IPS-11a (cell line): ENCODE data around the gene SUSD4.

Source experiments
- H3K4me3 ChIP-seq: one replicate; pipeline ENCODE4 v1.5.1; 2013; ENCODE audit warnings: low read depth, low read length, control low read depth

SUSD4 gene

DNA sequence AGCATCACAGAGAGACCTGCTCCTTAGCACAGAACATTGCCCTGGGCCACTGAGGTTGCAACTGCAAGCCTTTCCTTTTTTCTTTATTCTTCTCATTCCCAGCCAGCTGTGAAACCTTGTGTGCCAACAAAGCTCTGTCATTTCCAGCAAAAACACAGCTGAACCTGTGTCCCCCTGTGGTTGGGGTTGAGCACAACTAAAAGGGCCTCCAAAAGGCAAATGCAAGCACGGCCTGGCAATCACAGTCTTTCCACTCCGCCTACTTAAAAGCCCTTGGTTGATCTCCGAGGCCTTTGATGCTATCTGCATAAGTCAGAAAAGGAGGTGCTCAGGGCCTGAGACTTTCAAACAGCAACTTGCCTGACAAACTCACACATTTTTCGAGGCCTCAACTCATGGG is 32.7 kb downstream of the SUSD4 start:
- H3K4me3 ChIP-seq = no peak overlapping the region

DNA sequence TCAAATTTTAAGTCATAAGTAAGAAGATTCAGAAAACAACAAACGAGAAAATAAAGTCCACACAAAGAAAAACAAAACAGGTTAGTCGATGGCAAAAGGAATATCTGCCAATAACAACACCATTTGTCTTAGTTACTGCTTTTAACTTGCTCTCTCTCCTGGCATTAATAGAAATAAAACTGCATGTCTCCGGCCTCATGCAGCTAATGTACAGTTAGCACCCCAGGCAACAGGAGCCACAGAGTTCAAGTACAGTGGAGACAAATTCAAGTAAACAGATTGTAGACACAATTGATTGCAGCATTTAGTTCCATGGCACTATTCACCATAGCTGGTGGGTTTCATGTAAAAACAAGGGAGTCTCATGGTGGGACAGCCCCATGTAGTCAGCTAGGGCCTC is 33.5 kb downstream of the SUSD4 start:
- H3K4me3 ChIP-seq = no peak overlapping the region

DNA sequence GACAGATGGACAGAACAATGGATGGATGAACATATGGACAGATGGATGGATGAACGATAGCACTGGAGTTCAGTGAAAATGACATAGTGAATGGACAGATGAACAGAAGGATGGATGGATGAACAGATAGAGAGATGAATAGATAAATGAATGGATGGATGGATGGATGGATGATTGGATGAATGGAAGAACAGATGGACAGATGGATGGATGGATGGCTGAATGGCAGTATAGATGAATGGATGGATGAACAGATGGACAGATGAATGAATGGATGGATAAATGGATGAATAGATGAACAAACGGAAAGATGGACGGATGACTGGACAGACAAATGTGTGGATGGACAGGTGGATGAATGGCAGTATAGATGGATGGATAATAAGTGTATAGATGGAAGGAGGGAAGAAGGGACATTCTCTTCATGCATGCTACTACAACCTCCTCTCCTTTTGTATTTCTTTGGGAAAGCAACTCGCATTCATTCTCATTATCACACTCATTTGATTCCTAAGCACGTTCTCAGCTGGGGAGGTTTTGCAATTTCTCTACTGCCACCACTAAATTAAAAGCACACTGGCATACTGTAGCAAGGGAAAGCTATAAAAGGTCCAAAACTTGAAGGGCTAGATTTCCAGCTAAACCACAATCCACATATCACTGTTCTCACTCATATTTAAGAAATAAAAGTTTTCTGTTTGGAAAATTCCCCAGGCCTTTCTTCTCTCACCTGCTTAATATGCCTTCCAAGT is 34.1 kb downstream of the SUSD4 start:
- no peak overlapping the region for H3K4me3 ChIP-seq

DNA sequence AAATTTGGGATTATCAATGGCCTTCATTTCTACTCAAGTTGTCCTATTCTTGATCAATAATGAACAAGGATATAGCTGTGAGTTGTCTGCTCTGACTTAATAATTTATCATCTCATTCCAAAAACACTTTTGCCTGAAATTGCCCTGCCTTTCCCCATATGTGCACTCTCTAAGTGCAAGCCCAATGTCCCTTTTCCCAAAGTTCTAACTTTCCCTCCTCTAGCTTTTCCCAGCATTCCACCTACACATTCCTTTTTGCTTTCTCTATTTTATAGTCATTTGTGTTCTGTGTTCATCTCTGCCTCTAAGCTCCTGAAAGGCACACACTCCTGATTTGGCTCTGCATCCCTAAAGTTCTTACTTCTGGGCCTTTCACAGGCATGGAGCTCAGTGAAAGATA is 34.7 kb downstream of the SUSD4 start:
- H3K4me3 ChIP-seq = no peak overlapping the region

DNA sequence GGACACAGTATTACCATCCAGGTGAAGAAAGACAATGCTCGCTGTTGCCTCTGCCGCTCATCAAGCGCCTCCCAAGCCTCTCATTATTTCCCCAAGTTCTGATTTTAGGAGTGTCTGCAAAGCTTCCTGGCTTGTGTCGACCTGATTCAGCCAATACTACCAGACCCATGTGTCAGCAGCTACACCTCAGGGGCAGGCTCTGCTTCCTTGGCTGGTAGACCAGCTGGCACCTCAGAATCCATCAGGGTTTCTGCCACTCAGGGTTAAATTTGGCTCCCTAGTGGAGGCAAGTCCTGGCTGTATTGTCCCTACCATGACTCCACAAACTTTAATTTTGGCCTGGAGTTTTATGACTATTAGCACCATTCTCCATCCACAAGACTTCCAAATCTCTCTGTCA is 35.4 kb downstream of the SUSD4 start:
- H3K4me3 ChIP-seq = no peak overlapping the region

DNA sequence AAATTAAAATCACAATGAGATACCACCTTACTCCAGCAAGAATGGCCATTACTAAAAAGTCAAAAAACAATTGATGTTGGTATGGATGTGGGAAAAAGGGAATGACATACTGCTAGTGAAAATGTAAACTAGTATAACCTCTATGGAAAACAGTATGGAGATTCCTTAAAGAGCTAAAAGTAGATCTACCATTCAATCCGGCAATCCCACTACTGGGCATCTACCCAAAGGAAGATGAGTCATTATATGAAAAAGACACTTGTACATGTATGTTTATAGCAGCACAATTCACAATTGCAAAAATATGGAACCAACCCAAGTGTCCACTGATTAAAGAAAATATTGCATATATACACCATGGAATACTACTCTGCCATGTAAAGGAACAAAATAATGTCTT is 37.2 kb downstream of the SUSD4 start:
- H3K4me3 ChIP-seq = no peak overlapping the region

DNA sequence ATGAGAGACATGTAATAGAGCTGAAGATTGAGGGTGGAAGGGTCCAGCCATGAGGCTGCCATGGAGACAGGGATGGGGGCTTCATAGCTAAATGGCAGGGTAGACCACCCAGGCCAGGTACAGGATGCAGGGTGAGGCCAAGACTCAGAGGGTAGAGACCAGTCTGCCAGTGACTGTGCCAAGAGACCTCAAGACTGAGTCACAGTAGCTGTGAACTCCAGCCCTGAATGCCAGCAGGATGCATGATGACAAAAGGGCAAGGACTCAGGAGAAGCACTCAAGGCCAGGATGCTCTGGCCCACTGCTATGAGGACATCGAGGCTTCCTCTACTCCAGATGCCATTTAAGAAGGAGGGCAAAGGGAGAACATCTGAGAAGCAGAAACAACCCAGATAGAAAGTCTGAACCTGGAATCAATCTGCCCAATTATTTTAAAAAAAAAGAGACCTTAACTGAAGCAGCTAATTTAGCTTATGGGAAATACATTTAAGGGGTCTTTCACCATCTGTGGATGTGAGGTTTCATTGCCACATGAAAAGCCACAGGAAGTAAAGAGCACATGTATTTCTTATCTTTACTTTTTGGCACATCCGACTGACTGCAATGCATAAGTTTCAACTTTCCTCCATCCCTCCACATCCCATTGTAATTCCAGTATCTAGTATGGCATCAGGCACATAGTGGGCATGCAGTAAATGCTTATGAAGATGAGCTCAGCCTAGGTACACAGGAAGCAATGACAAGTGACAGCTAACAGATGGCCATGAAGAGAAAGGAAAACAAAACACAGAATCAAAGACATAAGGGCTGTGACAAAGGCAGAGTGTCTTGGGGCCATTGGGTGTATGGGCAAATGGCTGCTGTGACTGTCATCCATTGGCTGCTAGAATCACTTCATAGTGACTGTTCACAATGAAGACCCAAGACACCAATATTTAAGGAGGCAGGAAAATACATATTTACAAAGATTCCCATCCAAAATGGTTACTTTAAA is 40.2 kb downstream of the SUSD4 start:
- H3K4me3 ChIP-seq = no peak overlapping the region

DNA sequence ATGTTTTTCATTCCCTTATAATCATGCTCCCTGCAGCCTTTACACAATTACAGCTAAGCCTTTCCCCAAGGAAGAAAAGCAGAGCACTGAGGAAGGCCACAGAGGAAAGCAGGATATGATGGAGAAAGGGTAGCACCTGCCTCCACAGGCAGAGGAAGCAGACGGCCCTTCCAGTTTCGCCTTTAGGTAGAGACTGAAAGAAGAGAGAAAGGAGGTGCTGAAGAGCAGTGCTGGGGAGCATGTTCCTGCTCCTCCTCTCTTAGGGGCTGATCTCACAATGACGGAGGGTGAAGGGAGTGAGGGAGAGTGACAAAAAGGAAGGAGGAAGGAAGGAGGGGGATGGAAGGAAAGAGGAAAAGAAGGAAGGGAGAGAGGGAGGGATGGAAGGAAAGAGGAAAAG is 41.1 kb downstream of the SUSD4 start:
- no peak overlapping the region for H3K4me3 ChIP-seq

DNA sequence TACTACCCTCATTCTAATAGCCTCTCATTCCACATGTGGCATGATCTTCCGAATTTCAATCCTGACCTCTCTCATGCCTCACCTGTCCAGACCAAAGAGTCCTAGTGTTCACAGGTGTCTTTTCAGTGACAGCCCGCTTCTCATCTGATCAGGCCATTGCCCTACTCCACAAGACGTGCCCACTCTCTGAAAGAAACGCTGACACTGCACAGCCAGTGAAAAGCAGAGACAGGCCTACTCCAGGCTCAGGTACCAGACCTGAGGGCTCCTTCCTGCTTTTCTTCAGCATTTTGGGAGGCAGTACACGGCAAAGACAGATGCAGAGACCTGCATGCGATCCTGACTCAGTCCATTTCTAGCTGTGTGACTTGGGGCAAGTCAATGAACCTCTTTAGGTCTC is 43.0 kb downstream of the SUSD4 start:
- H3K4me3 ChIP-seq = no peak overlapping the region

DNA sequence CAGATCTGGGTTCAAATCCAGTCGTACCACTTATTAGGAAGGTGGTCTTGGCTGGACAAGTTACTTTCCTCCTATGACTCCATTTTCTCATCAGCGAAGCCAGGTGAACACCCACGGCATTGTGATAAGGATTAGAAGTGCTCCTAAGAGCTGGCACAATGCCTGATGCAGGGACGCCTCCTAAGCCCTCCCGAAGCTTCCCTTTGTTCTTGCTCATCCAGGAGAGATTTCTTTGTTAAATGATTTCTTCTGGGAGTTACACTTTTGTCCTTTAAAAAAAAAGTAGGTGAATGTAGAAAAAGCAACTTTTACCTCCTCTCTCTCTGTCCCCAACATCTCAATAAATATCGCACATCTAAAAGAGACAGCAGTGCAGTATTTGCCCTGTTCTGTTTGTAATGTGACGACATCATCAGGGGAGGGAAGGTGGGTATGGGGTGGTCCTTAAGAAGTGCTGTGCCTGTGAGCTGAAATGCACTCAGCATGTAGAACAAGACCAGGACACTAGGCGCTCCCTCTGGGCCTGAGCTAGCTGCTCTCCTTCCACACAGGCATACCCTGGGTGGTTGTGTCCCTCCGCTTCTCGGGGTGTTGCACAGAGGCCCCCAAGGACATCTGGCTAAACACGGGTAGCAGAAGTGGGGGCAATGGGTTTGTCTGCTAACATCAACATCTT is 43.9 kb downstream of the SUSD4 start:
- H3K4me3 ChIP-seq = no peak overlapping the region

DNA sequence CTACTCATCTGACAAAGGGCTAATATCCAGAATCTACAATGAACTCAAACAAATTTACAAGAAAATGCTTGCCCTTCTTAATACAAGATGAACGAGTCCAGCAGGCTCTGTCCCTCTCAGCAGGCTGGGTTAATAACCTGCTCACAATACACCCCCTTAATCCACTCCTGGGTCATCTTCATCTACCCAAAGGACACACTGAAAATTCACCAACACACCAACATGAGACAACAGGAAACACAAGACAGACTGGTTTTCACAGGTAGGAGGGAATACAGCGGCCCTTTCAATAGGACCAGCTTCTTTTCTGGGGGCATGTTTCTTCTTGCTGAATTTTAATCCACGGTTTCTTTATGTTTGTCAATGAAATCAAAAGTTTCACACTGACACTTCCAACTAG is 44.6 kb downstream of the SUSD4 start:
- no peak overlapping the region for H3K4me3 ChIP-seq

DNA sequence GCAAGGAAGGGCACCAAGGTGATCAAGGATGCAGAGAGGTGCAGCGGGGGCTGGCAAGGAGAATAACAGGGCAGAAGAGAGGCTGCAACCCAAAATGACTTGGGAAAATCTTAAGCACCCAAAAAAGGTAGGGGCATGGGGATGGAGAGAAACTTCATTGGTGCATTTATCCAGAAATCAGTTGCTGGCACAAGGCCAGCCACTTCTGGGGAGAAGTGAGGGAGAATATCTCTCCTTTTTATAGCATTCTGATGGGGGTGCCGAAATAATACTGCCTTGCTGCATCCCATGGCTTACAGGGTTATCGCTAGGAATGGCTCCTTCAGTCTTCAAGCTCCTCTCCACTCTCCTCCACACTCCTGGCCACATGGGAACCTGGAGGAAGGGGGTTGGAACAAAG is 47.9 kb downstream of the SUSD4 start:
- H3K4me3 ChIP-seq = no peak overlapping the region

DNA sequence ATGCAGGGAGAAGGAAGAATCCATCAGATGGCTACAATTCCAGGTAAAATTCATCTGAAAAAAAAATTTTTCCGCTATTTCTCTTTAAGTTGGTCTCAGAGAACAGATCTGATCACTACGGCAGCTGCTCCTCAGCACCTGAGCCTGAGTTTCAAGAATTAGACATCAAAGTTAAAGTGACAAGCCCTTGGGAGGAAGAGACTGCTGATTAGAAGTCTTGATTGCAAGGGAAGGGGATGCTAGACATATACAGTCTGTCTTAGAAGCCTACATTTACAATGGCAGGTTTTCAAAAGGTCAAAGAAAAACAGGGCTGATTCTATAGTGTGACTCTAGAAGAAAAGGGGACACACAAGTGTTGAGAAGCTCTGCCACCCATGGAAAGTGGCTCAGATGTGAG is 48.3 kb downstream of the SUSD4 start:
- no peak overlapping the region for H3K4me3 ChIP-seq

DNA sequence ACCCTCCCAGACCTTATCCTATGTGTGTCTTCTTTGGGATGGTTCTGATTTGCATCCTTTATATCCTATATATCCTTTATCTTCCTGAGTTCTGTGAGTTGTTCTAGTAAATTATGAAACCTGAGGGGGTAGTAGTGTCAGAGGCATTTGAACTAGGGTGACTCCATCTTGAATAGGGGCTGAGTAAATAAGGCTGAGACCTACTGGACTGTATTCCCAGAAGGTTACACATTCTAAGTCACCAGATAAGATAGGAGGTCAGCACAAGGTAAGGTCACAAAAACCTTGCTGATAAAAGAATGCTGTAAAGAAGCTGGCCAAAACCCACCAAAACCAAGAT is 50.6 kb downstream of the SUSD4 start:
- no peak overlapping the region for H3K4me3 ChIP-seq

DNA sequence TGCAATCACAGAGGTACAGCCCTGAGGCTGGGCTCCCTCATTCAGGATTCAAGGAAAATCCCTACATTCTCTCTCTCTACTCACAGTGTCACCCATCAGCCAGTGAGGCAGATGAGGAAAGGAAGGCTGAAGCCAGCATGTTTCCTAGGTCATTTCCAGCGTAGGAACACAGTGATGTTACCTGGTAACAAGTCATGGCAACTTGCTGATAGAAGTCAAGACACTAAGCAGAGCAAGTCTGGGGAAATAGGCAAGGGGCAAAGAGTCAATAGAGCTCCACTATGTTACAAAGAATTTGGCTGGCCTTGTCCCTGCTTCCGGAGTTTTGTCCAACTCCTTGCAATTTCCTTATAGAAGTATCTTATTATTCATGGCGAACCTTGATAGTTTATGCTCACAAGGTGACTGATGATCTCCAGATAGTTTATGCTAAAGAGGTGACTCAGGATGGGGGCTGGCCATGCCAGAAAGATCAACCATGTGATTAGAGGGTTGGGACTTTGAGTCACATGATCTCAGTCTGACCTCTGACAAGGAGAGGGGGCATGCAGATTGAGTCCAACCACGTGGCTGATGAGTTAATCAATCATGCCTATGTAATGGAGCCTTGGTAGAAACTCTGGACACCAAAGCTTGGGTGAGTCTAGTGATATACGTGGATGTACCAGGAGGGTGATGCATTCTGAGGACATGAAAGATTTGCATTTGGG is 51.1 kb downstream of the SUSD4 start:
- no peak overlapping the region for H3K4me3 ChIP-seq

DNA sequence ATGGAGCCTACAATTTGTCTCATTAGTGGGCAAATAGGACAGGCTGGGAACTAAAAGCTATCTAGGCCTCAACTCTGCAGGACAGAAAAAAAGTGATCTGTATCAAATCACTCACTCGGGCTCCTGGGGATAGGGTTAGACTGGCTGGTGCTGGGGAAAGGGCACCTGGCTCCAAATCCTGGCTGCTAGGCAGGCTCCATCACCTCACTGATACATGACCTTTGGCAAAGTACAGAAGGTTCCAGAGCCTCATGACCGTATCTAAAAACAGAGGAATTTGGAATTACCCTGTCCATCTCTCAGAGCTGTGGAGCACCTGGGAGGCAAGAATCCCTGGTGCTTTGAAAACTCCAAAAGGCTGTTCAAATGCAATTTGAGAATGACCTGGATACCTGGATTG is 51.7 kb downstream of the SUSD4 start:
- no peak overlapping the region for H3K4me3 ChIP-seq

DNA sequence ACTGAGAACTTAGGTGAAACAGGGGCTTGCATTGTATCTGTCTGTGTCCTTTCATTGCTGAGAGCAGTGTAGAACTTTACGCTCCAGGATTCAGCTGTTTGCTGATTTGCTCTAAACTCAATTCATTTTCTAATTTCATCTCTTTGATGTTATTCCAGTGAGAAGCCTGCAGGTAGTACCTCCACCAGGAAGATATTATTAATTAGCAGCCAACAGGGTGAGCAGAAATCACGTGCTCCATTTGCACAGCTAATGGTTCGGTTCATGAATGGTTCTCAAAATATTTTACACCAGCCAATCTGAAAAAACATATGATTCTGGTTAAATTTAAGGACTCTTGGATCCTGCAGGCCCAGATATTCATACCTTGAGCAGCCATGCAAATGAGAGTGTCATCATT is 52.1 kb downstream of the SUSD4 start:
- H3K4me3 ChIP-seq = no peak overlapping the region

DNA sequence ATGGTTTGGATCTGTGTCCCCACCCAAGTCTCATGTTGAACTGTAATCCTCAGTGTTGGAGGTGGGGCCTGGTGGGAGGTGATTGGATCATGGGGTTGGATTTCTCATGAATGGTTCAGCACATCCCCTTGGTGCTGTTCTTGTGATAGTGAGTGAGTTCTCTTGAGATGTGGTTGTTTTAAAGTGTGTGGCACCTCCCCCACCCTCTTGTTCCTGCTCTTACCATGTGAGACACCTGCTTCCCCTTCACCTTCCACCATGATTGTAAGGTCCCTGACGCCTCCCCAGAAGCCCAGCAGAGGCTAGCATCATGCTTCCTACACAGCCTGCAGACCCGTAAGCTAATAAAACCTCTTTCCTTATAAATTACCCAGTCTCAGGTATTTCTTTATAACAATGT is 55.8 kb downstream of the SUSD4 start:
- no peak overlapping the region for H3K4me3 ChIP-seq

DNA sequence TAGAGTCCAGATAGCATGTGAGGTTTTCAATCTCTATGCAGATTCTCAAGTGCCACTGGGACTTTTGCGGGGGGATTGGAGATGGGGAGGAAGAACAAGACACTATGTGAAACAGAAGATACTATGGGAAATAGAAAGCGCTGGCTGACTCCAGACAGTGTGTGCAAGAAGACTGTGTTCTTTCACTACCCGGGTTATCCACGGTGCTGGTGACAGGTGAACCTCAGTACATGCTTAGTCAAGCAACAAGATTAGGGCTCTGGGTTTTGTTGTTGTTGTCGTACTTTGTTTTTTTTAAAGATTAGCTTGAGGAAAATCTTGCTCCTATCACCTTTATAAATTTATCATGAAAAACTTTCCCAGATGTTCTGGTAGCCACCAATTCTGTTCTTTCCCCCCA is 56.4 kb downstream of the SUSD4 start:
- H3K4me3 ChIP-seq = no peak overlapping the region

DNA sequence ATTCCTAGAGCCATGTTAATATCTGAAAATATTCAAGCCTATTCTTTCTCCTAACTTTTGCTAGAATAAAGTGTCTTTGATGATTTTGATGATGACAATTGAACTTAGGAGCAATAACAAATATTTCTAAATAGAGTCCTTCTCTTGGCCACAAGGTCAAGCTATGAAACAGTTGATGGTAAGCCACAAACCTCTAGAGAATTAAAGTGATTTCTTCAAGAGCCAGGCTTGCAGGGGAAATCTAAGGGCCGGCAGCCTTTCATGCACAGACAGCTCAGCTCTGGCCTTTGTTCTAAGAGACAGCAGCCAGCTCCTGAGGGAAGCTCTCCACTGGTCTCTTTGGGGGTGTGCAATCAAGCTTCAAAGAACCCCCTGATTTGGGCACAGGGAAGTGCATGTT is 59.0 kb downstream of the SUSD4 start:
- H3K4me3 ChIP-seq = no peak overlapping the region

DNA sequence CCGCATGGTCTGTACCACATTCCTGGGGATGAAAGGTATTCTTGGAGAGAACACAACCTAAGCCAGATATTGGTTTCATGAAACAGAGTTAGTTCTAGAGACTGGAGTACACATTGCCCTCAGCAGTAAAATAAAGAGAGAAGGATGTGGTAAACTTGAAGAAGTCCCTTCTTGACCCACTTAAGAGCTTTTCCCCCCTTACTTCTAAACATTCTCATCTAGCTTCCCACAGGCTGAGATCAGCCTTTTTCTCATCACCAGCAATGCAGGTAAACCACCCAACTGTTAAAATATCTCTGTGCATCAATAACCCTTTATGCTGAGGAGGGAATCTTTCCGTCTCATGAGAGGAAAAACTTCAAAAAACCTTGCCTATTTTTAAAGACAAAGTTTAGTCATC is 62.6 kb downstream of the SUSD4 start:
- no peak overlapping the region for H3K4me3 ChIP-seq
